Stomach (tissue), 4 donors: Measurements from ENCODE around the gene KISS1R.

Experiments
- EP300 ChIP-seq: sonication (generic); formaldehyde crosslinking; IDR thresholded peaks from one replicate; pipeline ENCODE4 v1.6.1; 2017; ENCODE audit warnings: antibody characterized with exemption
- POLR2A ChIP-seq, 4 donors: fragments of 450-650 bp; IDR thresholded peaks; one replicate each; pipeline ENCODE4 v1.6.1; 2016; ENCODE audit warnings: antibody characterized with exemption in 4 of 4, control low read depth in 2 of 4, mild to moderate bottlenecking in 1 of 4, moderate library complexity in 1 of 4
- POLR2AphosphoS5 ChIP-seq, 3 donors: sonication (generic); formaldehyde crosslinking; IDR thresholded peaks; one replicate each; pipeline ENCODE4 v1.6.1; 2016; ENCODE audit warnings: antibody characterized with exemption in 3 of 3
- TF ChIP-seq, protein P1 (sequence below), 7 experiments: fragments of 450-650 bp in 4 of 7; fragments of 200-600 bp in 3 of 7; sonication (generic) in 3 of 7; IDR thresholded peaks; one replicate each; pipeline ENCODE4 v1.5.1; 2016 to 2019; ENCODE audit warnings: antibody characterized with exemption in 7 of 7, control low read depth in 2 of 7, mild to moderate bottlenecking in 1 of 7

GRCh38 chr19:900302-901111 lies 16.6 kb upstream of the KISS1R start:
- TF ChIP-seq POLR2AphosphoS5 (IDR thresholded peaks at IDR 0.05) (no peak), POLR2A (IDR thresholded peaks at IDR 0.05) (no peak), EP300 (no peak)
- TF ChIP-seq, protein P1, sequence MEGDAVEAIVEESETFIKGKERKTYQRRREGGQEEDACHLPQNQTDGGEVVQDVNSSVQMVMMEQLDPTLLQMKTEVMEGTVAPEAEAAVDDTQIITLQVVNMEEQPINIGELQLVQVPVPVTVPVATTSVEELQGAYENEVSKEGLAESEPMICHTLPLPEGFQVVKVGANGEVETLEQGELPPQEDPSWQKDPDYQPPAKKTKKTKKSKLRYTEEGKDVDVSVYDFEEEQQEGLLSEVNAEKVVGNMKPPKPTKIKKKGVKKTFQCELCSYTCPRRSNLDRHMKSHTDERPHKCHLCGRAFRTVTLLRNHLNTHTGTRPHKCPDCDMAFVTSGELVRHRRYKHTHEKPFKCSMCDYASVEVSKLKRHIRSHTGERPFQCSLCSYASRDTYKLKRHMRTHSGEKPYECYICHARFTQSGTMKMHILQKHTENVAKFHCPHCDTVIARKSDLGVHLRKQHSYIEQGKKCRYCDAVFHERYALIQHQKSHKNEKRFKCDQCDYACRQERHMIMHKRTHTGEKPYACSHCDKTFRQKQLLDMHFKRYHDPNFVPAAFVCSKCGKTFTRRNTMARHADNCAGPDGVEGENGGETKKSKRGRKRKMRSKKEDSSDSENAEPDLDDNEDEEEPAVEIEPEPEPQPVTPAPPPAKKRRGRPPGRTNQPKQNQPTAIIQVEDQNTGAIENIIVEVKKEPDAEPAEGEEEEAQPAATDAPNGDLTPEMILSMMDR (IDR thresholded peaks at IDR 0.05): no peak
